Inferior parietal cortex (tissue), 1 donor: Measurements from ENCODE around the gene CIPC.

ENCODE experiments used
- DNase-seq: peaks from one replicate; pipeline ENCODE4 v3.0.0-alpha.2; 2016; ENCODE audit errors: extremely low spot score

CIPC gene

DNA sequence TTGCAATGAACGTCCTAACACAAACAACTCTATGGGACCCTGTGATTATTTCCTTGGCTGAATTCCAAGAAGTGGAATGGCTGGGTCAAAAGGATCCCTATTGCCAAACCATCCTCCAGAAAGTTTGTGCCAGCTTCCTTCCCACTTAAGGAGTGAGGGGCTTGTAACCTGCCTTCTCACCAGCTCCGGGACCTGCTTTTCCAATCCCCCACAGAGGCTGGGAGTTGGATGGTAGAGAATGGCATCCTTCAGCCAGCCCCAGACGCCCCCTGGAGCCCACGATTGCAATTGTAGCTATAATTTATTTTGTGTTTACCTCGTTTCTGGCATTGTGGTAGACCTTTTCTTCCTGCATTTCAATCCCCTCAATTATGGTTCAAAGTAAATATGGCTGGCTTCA lies 53.2 kb downstream of the CIPC start:
- DNase-seq, result no peak

DNA sequence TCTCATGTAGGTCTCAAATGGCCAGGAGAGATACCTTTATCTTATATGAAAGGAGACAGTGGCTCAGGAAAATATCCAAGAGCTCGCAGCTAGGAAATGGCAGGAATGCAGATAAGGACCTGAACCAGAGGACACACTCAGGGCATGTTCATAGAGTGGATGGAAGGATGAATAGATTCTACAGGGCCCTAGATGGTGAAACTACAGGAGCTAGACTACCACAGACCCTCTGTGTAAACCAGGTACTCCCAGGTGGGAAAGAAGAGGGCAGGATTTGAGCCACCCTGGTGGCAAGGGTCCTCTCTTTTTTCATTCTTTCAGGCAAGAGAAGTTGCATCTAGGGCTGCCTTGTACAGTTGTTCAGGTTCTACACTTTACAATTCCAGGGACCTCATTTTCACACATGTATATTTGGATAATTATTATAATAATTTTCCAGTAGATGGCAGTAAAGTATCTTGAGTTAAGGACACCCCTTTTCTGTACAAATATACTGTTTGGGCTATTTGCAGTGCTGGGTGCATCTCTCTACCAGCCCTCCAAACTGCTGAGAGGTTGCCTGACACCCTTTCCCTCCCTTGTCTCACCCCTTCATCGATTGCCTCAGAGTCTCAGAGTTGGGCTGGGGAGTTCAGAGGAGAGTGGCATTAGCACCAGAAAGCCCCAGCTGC lies 54.0 kb downstream of the CIPC start:
- no peak for DNase-seq

DNA sequence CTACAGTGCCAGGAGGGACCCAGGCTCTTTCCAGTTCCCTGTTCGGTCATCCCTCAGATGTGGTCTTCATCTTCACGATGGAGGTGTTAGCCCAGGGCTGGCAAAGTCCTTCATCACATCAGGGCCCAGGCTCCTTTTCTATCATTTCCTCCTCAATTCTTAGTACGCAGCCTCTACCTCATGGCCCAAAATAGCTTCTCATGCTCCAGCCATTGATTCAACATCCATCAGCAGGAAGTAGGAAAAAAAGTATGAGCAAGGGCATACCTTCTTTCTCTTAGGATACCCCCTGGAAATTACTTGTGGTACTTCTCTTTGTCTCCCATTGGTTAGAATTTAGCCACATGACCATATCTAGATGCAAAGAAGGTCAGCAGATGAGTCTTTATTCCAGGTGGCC lies 55.7 kb downstream of the CIPC start:
- no peak for DNase-seq

DNA sequence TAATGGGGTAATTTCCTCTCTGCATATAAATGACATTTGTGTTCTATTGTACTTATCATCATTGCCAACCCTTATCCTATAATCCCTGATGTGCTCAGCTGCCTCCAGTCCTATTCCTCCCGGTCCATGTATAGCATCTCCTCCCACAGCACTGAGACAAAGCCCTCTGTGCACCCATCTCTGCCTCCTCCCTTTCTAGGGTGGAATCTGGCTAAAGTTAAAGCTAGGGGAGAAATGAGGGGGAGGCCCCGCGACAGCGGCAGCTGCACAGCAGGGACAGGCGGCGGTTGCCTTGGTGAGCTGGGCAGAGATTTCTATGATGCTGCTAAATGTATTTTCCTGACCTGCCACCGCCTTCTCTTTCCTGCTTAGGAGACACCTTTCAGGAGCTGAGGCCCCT lies 56.4 kb downstream of the CIPC start:
- DNase-seq, result no peak

DNA sequence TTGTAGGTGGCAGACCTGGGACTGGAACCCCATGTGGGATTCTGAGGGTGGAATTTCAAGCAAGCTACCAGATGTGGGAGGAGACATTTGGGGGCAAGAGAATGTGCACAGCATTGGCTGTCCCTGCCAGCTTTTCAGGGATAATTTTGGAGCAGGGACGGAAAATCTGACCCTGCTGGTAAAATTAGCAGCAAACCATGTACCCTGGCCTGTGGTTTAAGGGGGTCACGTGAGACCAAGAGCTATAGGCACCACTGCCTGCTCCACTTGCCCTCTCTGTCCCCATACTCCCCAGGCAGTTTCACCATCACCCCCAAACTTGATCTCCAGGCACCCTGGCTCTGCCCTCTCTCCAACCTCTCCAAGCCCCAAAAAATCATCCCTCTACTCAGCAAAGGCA lies 57.0 kb downstream of the CIPC start:
- no peak for DNase-seq

DNA sequence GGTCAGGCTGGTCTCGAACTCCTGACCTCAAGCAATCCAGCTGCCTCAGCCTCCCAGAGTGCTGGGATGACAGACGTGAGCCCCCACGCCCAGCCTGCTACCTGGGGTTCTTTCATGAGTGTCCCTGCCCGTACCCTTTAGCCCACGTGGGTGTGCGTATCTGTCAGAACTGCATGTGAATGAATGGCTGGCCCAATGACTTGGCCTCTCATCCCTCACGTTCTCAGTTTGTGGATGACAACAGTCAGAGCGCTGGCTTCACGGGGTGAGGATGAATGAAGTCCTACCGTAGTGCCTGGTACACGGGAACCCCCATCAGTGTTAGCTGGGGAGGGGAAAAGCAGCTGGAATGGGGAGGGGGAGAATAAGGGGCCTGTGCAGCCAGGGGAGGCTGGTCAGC lies 59.7 kb downstream of the CIPC start:
- DNase-seq, result no peak

DNA sequence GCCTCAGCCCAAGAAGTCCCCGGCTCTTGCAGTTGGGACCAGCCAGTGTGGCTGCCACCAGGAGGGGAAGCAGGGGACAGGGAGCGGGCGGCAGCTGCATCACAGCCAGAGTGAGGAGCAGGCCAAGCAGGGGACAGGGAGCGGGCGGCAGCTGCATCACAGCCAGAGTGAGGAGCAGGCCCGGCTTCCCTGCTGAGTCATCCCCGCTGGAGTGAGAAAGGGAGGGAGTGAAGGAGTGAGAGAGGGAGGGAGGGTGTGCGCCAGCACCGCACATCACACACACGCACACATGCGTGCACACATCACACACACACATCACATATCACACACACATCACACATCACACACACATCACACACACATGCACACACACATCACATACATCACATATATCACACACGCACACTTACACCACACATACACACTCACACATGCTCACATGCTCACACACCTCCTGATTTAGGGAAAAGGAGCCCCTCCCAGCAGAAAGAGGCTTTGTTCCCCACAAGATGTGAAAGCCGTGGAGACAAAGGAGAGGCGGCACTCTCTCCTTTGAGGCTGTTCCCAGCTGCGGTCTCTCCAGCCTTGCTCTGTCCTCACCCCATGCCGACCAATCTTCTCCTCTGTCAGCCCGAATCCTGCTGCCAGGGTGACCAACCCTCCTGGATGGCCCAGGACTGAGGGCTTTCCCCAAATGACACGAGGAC lies 60.3 kb downstream of the CIPC start:
- peak; percentile 69 for DNase-seq

DNA sequence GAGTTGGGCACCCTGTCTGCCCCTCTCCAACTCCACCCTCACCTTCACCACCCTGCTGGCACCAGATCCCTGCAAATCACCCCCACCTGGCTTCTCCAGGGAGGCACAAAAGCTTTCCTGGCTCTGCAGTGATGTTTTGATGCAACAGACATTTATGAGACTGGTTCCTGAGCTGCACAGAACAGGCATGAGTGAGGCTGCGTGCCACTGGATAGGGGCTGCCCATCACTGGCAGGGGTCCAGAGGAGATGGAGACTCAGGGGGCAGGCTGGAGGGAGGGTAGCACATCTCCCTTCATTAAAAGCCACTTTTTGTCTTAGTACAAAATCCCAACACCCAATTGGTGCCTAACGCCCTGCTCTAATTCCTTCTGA lies 60.8 kb downstream of the CIPC start:
- no peak for DNase-seq

DNA sequence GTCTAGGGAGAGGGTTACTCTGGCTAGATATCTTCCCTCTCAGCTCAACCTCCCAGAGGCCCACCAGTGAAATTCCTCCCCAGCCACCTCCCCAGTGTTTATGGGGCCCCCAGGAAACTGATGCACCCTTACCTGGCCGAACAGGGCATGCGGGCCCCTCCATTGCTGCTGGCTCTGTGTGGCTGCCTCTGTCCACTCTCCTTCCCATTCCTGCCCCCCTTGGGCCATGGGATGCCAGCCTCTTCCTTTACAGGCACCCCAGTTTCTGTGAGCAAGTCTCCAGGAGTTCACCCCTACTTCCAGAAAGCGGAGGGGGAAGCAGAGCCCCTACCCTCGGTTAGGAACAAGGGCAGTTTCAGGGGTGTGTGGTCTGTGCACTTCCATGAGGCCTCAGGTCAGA lies 63.0 kb downstream of the CIPC start:
- DNase-seq, result no peak
